HepG2 (cell line): Measurements from ENCODE around the gene HECA. TPM values are rescaled to one million over a fixed set of nuclear protein-coding genes. Genes with fewer than 3 reads are reported as not detected.

ENCODE experiments used
- DDIT3 ChIP-seq: sonication (generic); formaldehyde crosslinking; IDR thresholded peaks from 2 replicates; pipeline ENCODE4 v1.4.0; 2020; ENCODE audit warnings: mild to moderate bottlenecking, missing genetic modification reagents
- DNMT3B ChIP-seq: conservative IDR thresholded peaks from 2 replicates; pipeline ENCODE4 v1.6.1; 2016; ENCODE audit warnings: missing biosample characterization, control low read depth
- EP300 ChIP-seq, 3 experiments: sonication (generic) in 1 of 3; formaldehyde crosslinking in 1 of 3; IDR thresholded peaks; 2 replicates each; pipeline versions ENCODE4 v1.5.1 to v1.6.1; 2011 to 2020; ENCODE audit warnings: low read depth in 2 of 3, low read length in 2 of 3, borderline replicate concordance in 1 of 3, improper control_type of control experiment in 1 of 3, mild to moderate bottlenecking in 1 of 3, missing genetic modification reagents in 1 of 3, moderate library complexity in 1 of 3
- GATAD2A ChIP-seq: IDR thresholded peaks from 2 replicates; pipeline ENCODE4 v1.6.1; 2016
- HNRNPLL ChIP-seq: fragments of 200-400 bp; formaldehyde crosslinking; IDR thresholded peaks from 2 replicates; pipeline ENCODE4 v1.6.1; 2017; ENCODE audit warnings: mild to moderate bottlenecking, low read depth, low read length; ENCODE audit not compliant: poor library complexity, severe bottlenecking
- KAT8 ChIP-seq: IDR thresholded peaks from 2 replicates; pipeline ENCODE4 v1.6.1; 2016; ENCODE audit warnings: missing genetic modification reagents, missing compliant biosample characterization
- NR0B2 ChIP-seq: sonication (generic); formaldehyde crosslinking; IDR thresholded peaks from 2 replicates; pipeline ENCODE4 v1.4.0; 2020; ENCODE audit warnings: mild to moderate bottlenecking, missing genetic modification reagents
- PAF1 ChIP-seq: IDR thresholded peaks from 2 replicates; pipeline ENCODE4 v1.6.1; 2016; ENCODE audit warnings: missing genetic modification reagents, missing compliant biosample characterization
- PREB ChIP-seq: sonication (generic); formaldehyde crosslinking; IDR thresholded peaks from 2 replicates; pipeline ENCODE4 v1.4.0; 2020; ENCODE audit warnings: missing genetic modification reagents
- TBX3 ChIP-seq: fragments of 450-650 bp; IDR thresholded peaks from 2 replicates; pipeline ENCODE4 v1.6.1; 2017; ENCODE audit warnings: antibody characterized with exemption, mild to moderate bottlenecking, inconsistent platforms, borderline replicate concordance
- TGIF2 ChIP-seq: IDR thresholded peaks from 2 replicates; pipeline ENCODE4 v1.6.1; 2016; ENCODE audit warnings: control low read depth, missing compliant biosample characterization
- USF2 ChIP-seq, 2 experiments: sonication (generic) in 1 of 2; formaldehyde crosslinking in 1 of 2; IDR thresholded peaks; 2 replicates each; pipeline versions ENCODE4 v1.5.1 to v1.6.1; 2011 to 2020; ENCODE audit warnings: borderline replicate concordance in 1 of 2, low read depth in 1 of 2, low read length in 1 of 2, mild to moderate bottlenecking in 1 of 2, missing genetic modification reagents in 1 of 2, moderate library complexity in 1 of 2
- WIZ ChIP-seq: sonication (generic); formaldehyde crosslinking; IDR thresholded peaks from 2 replicates; pipeline ENCODE4 v1.5.1; 2020; ENCODE audit warnings: mild to moderate bottlenecking, missing genetic modification reagents
- ZBTB37 ChIP-seq: sonication (generic); formaldehyde crosslinking; IDR thresholded peaks from 2 replicates; pipeline ENCODE4 v1.4.0; 2020; ENCODE audit warnings: mild to moderate bottlenecking, missing genetic modification reagents
- ZNF292 ChIP-seq: sonication (generic); formaldehyde crosslinking; IDR thresholded peaks from 2 replicates; pipeline ENCODE4 v1.8.1; 2022; ENCODE audit warnings: mild to moderate bottlenecking, low read depth, missing genetic modification reagents, borderline replicate concordance
- ZNF460 ChIP-seq: sonication (generic); formaldehyde crosslinking; IDR thresholded peaks from 2 replicates; pipeline ENCODE4 v1.5.1; 2020; ENCODE audit warnings: missing genetic modification reagents, mild to moderate bottlenecking, borderline replicate concordance
- ZNF562 ChIP-seq: sonication (generic); formaldehyde crosslinking; IDR thresholded peaks from 2 replicates; pipeline ENCODE4 v1.8.0; 2022; ENCODE audit warnings: missing genetic modification reagents, borderline replicate concordance
- ZNF589 ChIP-seq: sonication (generic); formaldehyde crosslinking; conservative IDR thresholded peaks from 2 replicates; pipeline ENCODE4 v1.8.0; 2022; ENCODE audit warnings: mild to moderate bottlenecking, moderate library complexity, missing genetic modification reagents
- ZNF800 ChIP-seq: sonication (generic); formaldehyde crosslinking; IDR thresholded peaks from 2 replicates; pipeline ENCODE4 v1.4.0; 2020; ENCODE audit warnings: missing genetic modification reagents
- ZZZ3 ChIP-seq: sonication (generic); formaldehyde crosslinking; IDR thresholded peaks from 2 replicates; pipeline ENCODE4 v1.4.0; 2020; ENCODE audit warnings: missing genetic modification reagents, mild to moderate bottlenecking, borderline replicate concordance
- polyA plus RNA-seq, 8 experiments: library from polyadenylated mRNA; depleted of rRNA in 3 of 8; stranded (reverse) in 7 of 8; unstranded in 1 of 8; fragments of >200 nt; fragmentation: Illumina TruSeq in 4 of 8; extraction: Trizol in 4 of 8; gene quantifications; 2 replicates each; pipeline versions ENCODE4 v1.2.1 to v1.2.3, GENCODE V29; 2011 to 2016; ENCODE audit warnings: low read depth in 4 of 8, missing spikeins in 1 of 8, mixed read lengths in 1 of 8; ENCODE audit not compliant: insufficient read depth in 1 of 8
- total RNA-seq, 5 experiments: library from RNA; depleted of rRNA; stranded (reverse); fragments of >200 nt; fragmentation: Illumina TruSeq; extraction: Trizol; gene quantifications; 2 replicates each; pipeline ENCODE4 v1.2.3, GENCODE V29; 2016; ENCODE audit warnings: low read depth in 1 of 5

Gene HECA
- total and polyA plus RNA-seq, 2 of the 13 experiments (the other 11 are each of a cell fraction or from before 2014, with no cell fraction given) = 0.18 to 0.49 TPM

GRCh38 chr6:139134817-139135577 is at the start of gene HECA (continued):
- TF ChIP-seq ZNF562 (CRISPR knock-in tag) = no peak
- no peak for TF ChIP-seq ZBTB37 (CRISPR knock-in tag)
- TF ChIP-seq USF2 (IDR thresholded peaks at IDR 0.05; ENCODE audit: low read depth, low read length) = no peak
- no peak for TF ChIP-seq USF2 (CRISPR knock-in tag; IDR thresholded peaks at IDR 0.05; ENCODE audit: borderline replicate concordance)
- peak; percentile 48 for TF ChIP-seq GATAD2A
- TF ChIP-seq PREB (CRISPR knock-in tag) = no peak
- TF ChIP-seq ZNF800 (CRISPR knock-in tag) = no peak
- TF ChIP-seq ZNF589 = no peak
- TF ChIP-seq DNMT3B (CRISPR knock-in tag) = 0 out of 2 replicates have a peak, but pooled peaks have one; percentile 31
- TF ChIP-seq EP300 (IDR thresholded peaks at IDR 0.05; ENCODE audit: low read depth in 2 of 2, low read length in 2 of 2) = no peak
- TF ChIP-seq EP300 (CRISPR knock-in tag; IDR thresholded peaks at IDR 0.05; ENCODE audit: borderline replicate concordance) = no peak
- TF ChIP-seq WIZ (CRISPR knock-in tag) = no peak
- no peak for TF ChIP-seq NR0B2 (CRISPR knock-in tag)
- TF ChIP-seq ZNF292 (CRISPR knock-in tag) = no peak
- peak; percentile 41 for TF ChIP-seq HNRNPLL
- TF ChIP-seq ZNF460 (CRISPR knock-in tag) = no peak
- 0 out of 2 replicates have a peak, but pooled peaks have one; percentile 40 for TF ChIP-seq TGIF2 (CRISPR knock-in tag)
- no peak for TF ChIP-seq DDIT3 (CRISPR knock-in tag)
- TF ChIP-seq KAT8 (CRISPR knock-in tag) = no peak
- TF ChIP-seq ZZZ3 = no peak
- no peak for TF ChIP-seq TBX3
- TF ChIP-seq PAF1 (CRISPR knock-in tag) = no peak
